GM12892 (cell line): ENCODE data around the gene FRY.

Source experiments
- POLR2A ChIP-seq: IDR thresholded peaks from 2 replicates; pipeline ENCODE4 v1.6.1; 2011; ENCODE audit warnings: low read depth, low read length, control low read depth
- POLR2AphosphoS5 ChIP-seq: IDR thresholded peaks from 2 replicates; pipeline ENCODE4 v1.6.1; 2011; ENCODE audit warnings: low read depth, low read length, control low read depth
- TAF1 ChIP-seq: IDR thresholded peaks from 2 replicates; pipeline ENCODE4 v1.6.1; 2011; ENCODE audit warnings: low read depth, mild to moderate bottlenecking, control low read depth, low read length, borderline replicate concordance

GRCh38 chr13:32056316-32056715, 24.7 kb downstream of the FRY start:
- TF ChIP-seq POLR2A (no peak), TAF1 (no peak), POLR2AphosphoS5 (no peak)
